ENCODE measurements around the gene MAFG.
A peak's percentile ranks its signal among the peaks of the same experiment; 100 is the strongest.
"Not testable (repeated sequence)": the region's sequence is repeated elsewhere in the genome, so short reads cannot be mapped to it uniquely, and the experiment has no call there.

Gene MAFG

GRCh38 chr17:81921996-81922565, 5.5 kb downstream of the MAFG start:
- no peak for DNase-seq (ENCODE audit: low read depth in 1 of 2, low spot score in 1 of 2)
- TF ChIP-seq JUND (IDR thresholded peaks at IDR 0.05; ENCODE audit: low read depth) = no peak
- in situ Hi-C loops (cut with HindIII; ENCODE audit: low pct_unique_long_range_greater_than_20kb, low sequenced_read_pairs) = no loop called here

DNA sequence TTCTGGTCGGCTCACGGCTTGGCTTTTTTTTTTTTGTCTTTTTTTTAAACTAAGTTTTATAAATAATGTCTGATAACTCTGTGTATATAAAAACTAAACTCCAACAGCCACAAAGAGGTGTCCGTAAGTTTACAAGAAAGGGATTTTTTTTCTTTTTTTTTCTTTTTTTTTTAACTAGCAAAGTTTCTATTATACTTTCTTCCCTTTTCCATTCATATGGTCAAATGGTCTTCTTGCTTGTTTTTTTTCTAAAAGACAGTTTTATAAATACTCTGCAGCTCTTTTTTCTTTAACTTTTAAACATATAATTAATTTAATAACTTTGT, 6.0 kb downstream of the MAFG start:
- no peak for TF ChIP-seq JUND (IDR thresholded peaks at IDR 0.05; ENCODE audit: low read depth)
- DNase-seq (ENCODE audit: low read depth in 1 of 2, low spot score in 1 of 2) = no peak
- in situ Hi-C loops (cut with HindIII; ENCODE audit: low pct_unique_long_range_greater_than_20kb, low sequenced_read_pairs) = no loop called here

DNA sequence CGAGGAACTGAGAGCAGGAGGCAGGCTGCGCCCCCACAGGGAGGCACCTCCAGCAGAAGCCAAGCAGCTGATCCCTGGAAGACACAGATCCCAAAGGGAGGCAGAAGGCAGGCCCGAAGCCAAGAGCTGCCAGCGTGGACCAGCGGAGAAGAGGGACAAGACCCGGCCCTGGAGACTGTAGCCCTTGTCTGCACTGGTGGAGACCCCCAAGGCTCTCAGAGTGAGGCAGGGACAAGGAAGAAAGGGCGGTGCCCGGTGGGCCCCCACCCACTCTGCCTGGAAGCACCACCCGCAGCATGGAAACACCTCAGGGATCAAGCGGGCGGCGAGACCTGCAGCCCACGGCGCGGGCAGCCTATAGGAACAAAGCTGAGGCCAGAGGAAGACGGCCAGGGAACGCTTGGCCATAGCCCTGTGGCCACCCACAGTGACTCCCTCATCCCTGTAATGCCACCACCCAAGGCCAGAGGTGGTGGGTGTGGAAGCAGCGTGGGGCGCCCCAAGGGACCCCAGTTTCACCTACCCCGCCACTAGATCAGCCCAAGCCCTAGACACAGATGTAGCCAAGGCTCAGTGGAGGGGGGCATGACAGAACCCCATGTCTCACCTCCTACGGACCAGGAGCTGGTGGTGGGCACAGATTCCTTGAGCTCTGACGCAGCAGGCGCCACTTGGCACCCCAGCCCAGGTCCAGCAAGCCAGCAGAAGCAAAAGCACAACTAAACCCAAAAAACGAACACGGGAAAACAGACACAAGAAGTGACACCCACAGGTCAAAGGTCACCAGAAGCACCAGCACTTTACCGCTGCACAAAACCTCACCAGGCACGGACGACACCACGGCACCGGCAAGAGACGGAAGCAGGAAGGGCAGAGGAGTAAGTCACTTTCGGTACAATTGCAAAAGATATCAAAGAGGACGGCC, 6.7 kb downstream of the MAFG start:
- DNase-seq (ENCODE audit: low read depth in 1 of 2, low spot score in 1 of 2) = no peak
- in situ Hi-C loops (cut with HindIII; ENCODE audit: low pct_unique_long_range_greater_than_20kb, low sequenced_read_pairs) = no loop called here
- TF ChIP-seq JUND (IDR thresholded peaks at IDR 0.05; ENCODE audit: low read depth) = no peak

DNA sequence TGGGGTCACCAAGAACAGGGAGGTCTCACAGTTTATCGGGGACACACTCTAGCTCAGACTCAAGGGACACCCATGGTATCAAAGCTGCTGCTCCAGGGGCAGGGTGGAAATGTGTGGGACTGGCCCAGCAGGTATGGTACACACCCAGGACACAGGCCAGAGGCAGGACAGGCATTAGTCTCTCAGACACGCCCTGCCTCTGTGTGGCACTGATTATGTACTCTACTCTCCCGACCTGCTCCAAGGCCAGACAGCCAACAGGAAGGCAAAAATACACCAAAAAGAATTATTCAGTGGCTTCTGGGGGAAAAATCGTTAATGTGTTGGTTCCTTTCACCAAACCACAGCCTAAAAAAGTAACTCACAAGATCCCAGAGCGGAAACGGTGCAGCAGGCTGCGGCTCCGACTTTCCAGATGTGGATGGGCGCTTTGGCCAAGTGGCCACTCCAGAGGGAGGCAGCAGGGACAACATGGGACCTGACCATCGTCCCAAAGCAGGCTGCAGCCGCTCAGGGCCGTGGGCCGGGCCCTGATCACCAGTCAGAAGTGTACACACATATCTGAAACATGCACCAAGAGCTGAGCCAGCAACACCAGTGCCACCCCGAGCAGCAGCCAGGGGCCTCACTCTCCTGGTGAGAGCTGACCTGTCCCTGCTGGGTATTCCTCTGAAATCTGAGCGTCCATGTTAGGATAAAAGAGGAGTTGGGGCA, 8.5 kb downstream of the MAFG start:
- TF ChIP-seq JUND (IDR thresholded peaks at IDR 0.05; ENCODE audit: low read depth) = no peak
- in situ Hi-C loops (cut with HindIII; ENCODE audit: low pct_unique_long_range_greater_than_20kb, low sequenced_read_pairs) = no loop called here
- DNase-seq (ENCODE audit: low read depth in 1 of 2, low spot score in 1 of 2) = no peak

GRCh38 chr17:81918333-81918669, 9.2 kb downstream of the MAFG start:
- DNase-seq (ENCODE audit: low read depth in 1 of 2, low spot score in 1 of 2); in situ Hi-C loops (cut with HindIII; ENCODE audit: low pct_unique_long_range_greater_than_20kb, low sequenced_read_pairs): not testable (repeated sequence)

GRCh38 chr17:81917565-81918332, 9.8 kb downstream of the MAFG start, which contains the start of gene SIRT7:
SIRT7 (minus strand) TSS chr17:81918176; CDS start chr17:81918131, 45 bp downstream.
- peak; percentile 86 to 100 for DNase-seq (ENCODE audit: low read depth in 1 of 2, low spot score in 1 of 2)
- in situ Hi-C loops (cut with HindIII; ENCODE audit: low pct_unique_long_range_greater_than_20kb, low sequenced_read_pairs) = no loop called here
- TF ChIP-seq JUND (IDR thresholded peaks at IDR 0.05; ENCODE audit: low read depth) = no peak

- no peak for TF ChIP-seq JUND (IDR thresholded peaks at IDR 0.05; ENCODE audit: low read depth)
- in situ Hi-C loops (cut with HindIII; ENCODE audit: low pct_unique_long_range_greater_than_20kb, low sequenced_read_pairs) = no loop called here
- no peak for DNase-seq (ENCODE audit: low read depth in 1 of 2, low spot score in 1 of 2)
These were observed 11.1 kb downstream of the MAFG start for GRCh38 chr17:81916234-81917001.

DNA sequence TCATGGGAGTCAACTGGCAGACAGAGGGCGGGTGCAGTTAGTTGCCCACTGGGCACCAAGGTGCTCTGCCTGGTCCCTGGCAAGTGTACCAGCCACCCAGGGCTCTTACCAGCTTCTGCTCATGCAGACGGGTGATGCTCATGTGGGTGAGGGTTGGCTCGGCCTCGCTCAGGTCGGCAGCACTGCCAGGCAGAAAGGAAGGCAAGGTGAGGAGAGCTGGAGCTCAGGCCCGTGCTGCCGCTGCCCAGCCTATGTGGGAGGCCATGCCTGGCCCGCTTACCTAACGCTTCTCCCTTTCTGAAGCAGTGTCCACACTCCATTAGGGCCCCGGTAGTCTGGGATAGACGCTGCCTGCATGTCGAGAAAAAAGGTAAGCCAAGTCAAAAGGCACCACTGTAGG, 12.2 kb downstream of the MAFG start:
- no peak for TF ChIP-seq JUND (IDR thresholded peaks at IDR 0.05; ENCODE audit: low read depth)
- in situ Hi-C loops (cut with HindIII; ENCODE audit: low pct_unique_long_range_greater_than_20kb, low sequenced_read_pairs) = no loop called here
- DNase-seq (ENCODE audit: low read depth in 1 of 2, low spot score in 1 of 2) = no peak

DNA sequence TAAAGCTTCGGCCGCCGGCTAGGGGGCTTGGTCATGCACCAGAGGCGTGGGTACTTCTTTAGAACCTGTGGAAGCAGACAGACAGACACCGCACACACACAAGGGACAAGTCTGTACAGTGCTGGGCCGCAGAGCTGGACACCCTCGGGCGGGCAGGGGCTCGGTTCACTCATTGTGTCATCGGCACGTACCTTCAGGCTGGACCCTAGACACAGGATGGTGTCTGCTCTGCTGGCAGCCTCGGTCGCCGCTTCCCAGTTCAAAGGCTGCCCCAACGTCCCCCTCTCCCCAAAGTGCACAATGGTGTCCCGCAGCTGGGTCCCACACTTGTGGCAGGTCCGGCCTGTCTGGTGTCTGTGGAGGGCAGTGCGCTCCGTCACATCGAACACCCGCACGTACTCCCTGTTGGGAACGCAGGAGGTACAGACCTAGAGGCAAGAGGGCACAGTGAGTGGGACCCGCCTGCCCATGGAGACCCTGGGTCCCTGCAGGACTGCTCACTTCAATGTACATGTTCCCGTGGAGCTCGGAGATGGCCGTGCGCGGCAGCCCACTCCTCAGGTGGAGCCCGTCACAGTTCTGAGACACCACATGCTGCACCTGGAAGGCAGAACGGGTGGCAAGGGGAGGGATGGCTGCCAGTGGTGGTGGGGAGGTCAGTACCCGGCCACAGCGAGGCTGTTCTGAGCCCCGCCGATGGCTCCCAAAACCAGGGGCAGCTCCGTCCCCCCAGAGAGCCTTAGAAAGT, 13.3 kb downstream of the MAFG start:
- in situ Hi-C loops (cut with HindIII; ENCODE audit: low pct_unique_long_range_greater_than_20kb, low sequenced_read_pairs) = no loop called here

DNA sequence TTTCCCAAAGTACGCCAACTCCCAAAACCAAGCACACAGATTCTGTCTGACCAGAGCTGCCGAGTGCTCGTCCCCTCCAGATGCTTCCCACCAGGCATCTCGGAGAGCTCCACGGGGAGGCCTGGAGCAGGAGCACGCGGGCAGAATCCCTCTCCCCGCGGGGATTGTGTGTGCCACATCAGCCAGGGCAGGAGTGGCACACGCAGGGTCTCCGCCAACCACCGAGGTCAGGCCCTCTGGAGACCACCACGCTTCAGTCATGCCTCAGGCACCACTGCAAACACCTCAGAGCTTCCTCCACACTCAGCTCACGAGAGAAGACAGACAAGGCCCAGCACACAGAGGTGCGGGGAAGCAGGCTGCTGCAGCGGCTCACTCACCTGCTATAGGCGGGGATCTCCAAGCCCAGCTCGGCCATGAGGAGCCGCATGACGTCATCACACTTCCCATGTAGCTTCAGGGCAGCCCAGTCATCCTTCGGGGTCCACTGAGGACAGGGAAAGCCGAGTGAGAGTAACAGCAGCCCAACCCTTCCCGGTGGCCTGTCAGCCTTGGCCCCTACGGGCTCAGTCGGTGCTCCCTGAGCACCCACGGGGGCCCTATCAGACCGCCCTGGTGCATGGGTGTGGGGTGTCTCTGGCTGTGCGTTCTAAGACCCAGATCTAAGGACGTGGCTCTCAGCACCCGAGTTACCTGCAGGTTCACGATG, 14.0 kb downstream of the MAFG start:
- in situ Hi-C loops (cut with HindIII; ENCODE audit: low pct_unique_long_range_greater_than_20kb, low sequenced_read_pairs) = no loop called here
- DNase-seq (ENCODE audit: low read depth in 1 of 2, low spot score in 1 of 2) = no peak
- TF ChIP-seq JUND (IDR thresholded peaks at IDR 0.05; ENCODE audit: low read depth) = no peak

More for the DNA sequence above, 13.3 kb downstream of the MAFG start:
- DNase-seq (ENCODE audit: low read depth in 1 of 2, low spot score in 1 of 2) = no peak
- no peak for TF ChIP-seq JUND (IDR thresholded peaks at IDR 0.05; ENCODE audit: low read depth)

Measured in T47D (cell line).